Neural cell (in vitro differentiated cells): ENCODE results near the gene POU2F3.

ENCODE experiments used
- CTCF ChIP-seq: fragments of 450-650 bp; IDR thresholded peaks from 2 replicates; pipeline ENCODE4 v1.5.1; 2014; ENCODE audit warnings: antibody characterized with exemption, mild to moderate bottlenecking, moderate library complexity; ENCODE audit not compliant: poor library complexity, severe bottlenecking
- EP300 ChIP-seq: fragments of 450-650 bp; conservative IDR thresholded peaks from 2 replicates; pipeline ENCODE4 v1.6.1; 2014; ENCODE audit warnings: antibody characterized with exemption, mild to moderate bottlenecking, moderate library complexity; ENCODE audit not compliant: poor library complexity, severe bottlenecking
- POLR2AphosphoS5 ChIP-seq: IDR thresholded peaks from 2 replicates; pipeline ENCODE4 v1.6.1; 2012
- REST ChIP-seq: IDR thresholded peaks from 2 replicates; pipeline ENCODE4 v1.6.1; 2012; ENCODE audit warnings: borderline replicate concordance

DNA sequence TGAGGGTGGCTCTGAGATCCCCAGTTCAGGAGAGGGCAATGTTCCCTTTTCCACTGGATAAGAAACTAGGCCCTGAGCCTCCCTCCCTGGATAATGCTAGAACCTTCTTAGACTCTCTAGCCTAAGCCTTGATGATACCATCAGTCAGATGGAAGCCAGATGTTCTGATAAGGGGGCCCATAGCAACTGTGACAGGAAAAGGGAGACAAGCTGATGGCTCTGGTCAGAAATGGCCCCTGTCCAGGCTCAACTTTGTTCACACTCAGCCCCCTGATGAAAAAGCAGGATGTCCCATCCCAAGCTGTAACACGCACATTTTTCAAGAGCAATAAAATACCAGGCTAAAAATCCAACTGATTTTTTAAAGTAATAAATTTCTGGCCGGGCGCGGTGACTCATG, 36.3 kb upstream of the POU2F3 start:
- no peak for TF ChIP-seq REST
- TF ChIP-seq POLR2AphosphoS5: no peak
- TF ChIP-seq CTCF: no peak
- no peak for TF ChIP-seq EP300
